Measurements from ENCODE around the gene TFAP2C.

Gene TFAP2C

GRCh38 chr20:56592817-56593216 is 36.3 kb upstream of the TFAP2C start:
- H3K9ac ChIP-seq (ENCODE audit: low read depth in 1 of 2, low read length in 2 of 2), result no peak overlapping the region
- no peaks in the 10 kb centered on the region for H3K36me3 ChIP-seq (ENCODE audit: control insufficient read depth in 2 of 2, insufficient read depth in 2 of 2, low read length in 2 of 2)
- no peak overlapping the region for H3K4me3 ChIP-seq (ENCODE audit: low read length in 2 of 2)
- H3K4me1 ChIP-seq (ENCODE audit: control insufficient read depth in 2 of 2, insufficient read depth in 2 of 2, low read length in 2 of 2), result no peaks in the 10 kb centered on the region
- H3K9me3 ChIP-seq (ENCODE audit: control insufficient read depth in 2 of 2, low read length in 2 of 2), result no peaks in the 10 kb centered on the region
- H3K27ac ChIP-seq (ENCODE audit: low read depth in 2 of 2, low read length in 2 of 2), result no peak overlapping the region
- H3K27me3 ChIP-seq (ENCODE audit: control insufficient read depth in 2 of 2, insufficient read depth in 2 of 2, low read length in 2 of 2), result no peaks in the 10 kb centered on the region

- no peak overlapping the region for H3K9ac ChIP-seq (ENCODE audit: low read depth in 1 of 2, low read length in 2 of 2)
- H3K4me1 ChIP-seq (ENCODE audit: control insufficient read depth in 2 of 2, insufficient read depth in 2 of 2, low read length in 2 of 2), result no peaks in the 10 kb centered on the region
- H3K36me3 ChIP-seq (ENCODE audit: control insufficient read depth in 2 of 2, insufficient read depth in 2 of 2, low read length in 2 of 2), result no peaks in the 10 kb centered on the region
- H3K9me3 ChIP-seq (ENCODE audit: control insufficient read depth in 2 of 2, low read length in 2 of 2), result no peaks in the 10 kb centered on the region
- no peak overlapping the region for H3K27ac ChIP-seq (ENCODE audit: low read depth in 2 of 2, low read length in 2 of 2)
- no peaks in the 10 kb centered on the region for H3K27me3 ChIP-seq (ENCODE audit: control insufficient read depth in 2 of 2, insufficient read depth in 2 of 2, low read length in 2 of 2)
- H3K4me3 ChIP-seq (ENCODE audit: low read length in 2 of 2), result no peak overlapping the region
Observed at GRCh38 chr20:56595746-56596475, 33.2 kb upstream of the TFAP2C start.

- H3K4me3 ChIP-seq (ENCODE audit: low read length in 2 of 2), result no peak overlapping the region
- H3K27ac ChIP-seq (ENCODE audit: low read depth in 2 of 2, low read length in 2 of 2), result no peak overlapping the region
- H3K4me1 ChIP-seq (ENCODE audit: control insufficient read depth in 2 of 2, insufficient read depth in 2 of 2, low read length in 2 of 2), result no peaks in the 10 kb centered on the region
- no peak overlapping the region for H3K9ac ChIP-seq (ENCODE audit: low read depth in 1 of 2, low read length in 2 of 2)
- H3K9me3 ChIP-seq (ENCODE audit: control insufficient read depth in 2 of 2, low read length in 2 of 2), result no peaks in the 10 kb centered on the region
- H3K36me3 ChIP-seq (ENCODE audit: control insufficient read depth in 2 of 2, insufficient read depth in 2 of 2, low read length in 2 of 2), result no peaks in the 10 kb centered on the region
- no peaks in the 10 kb centered on the region for H3K27me3 ChIP-seq (ENCODE audit: control insufficient read depth in 2 of 2, insufficient read depth in 2 of 2, low read length in 2 of 2)
Observed at GRCh38 chr20:56601166-56601565, 27.9 kb upstream of the TFAP2C start.

- no peaks in the 10 kb centered on the region for H3K4me1 ChIP-seq (ENCODE audit: control insufficient read depth in 2 of 2, insufficient read depth in 2 of 2, low read length in 2 of 2)
- no peak overlapping the region for H3K4me3 ChIP-seq (ENCODE audit: low read length in 2 of 2)
- H3K9me3 ChIP-seq (ENCODE audit: control insufficient read depth in 2 of 2, low read length in 2 of 2), result no peaks in the 10 kb centered on the region
- H3K9ac ChIP-seq (ENCODE audit: low read depth in 1 of 2, low read length in 2 of 2), result no peak overlapping the region
- H3K27ac ChIP-seq (ENCODE audit: low read depth in 2 of 2, low read length in 2 of 2), result no peak overlapping the region
- H3K27me3 ChIP-seq (ENCODE audit: control insufficient read depth in 2 of 2, insufficient read depth in 2 of 2, low read length in 2 of 2), result no peaks in the 10 kb centered on the region
- H3K36me3 ChIP-seq (ENCODE audit: control insufficient read depth in 2 of 2, insufficient read depth in 2 of 2, low read length in 2 of 2), result no peaks in the 10 kb centered on the region
Observed at GRCh38 chr20:56604673-56605072, 24.4 kb upstream of the TFAP2C start.

- no peak overlapping the region for H3K4me3 ChIP-seq (ENCODE audit: low read length in 2 of 2)
- no peak overlapping the region for H3K27ac ChIP-seq (ENCODE audit: low read depth in 2 of 2, low read length in 2 of 2)
- H3K27me3 ChIP-seq (ENCODE audit: control insufficient read depth in 2 of 2, insufficient read depth in 2 of 2, low read length in 2 of 2), result no peaks in the 10 kb centered on the region
- no peaks in the 10 kb centered on the region for H3K4me1 ChIP-seq (ENCODE audit: control insufficient read depth in 2 of 2, insufficient read depth in 2 of 2, low read length in 2 of 2)
- H3K9me3 ChIP-seq (ENCODE audit: control insufficient read depth in 2 of 2, low read length in 2 of 2), result no peaks in the 10 kb centered on the region
- no peak overlapping the region for H3K9ac ChIP-seq (ENCODE audit: low read depth in 1 of 2, low read length in 2 of 2)
- no peaks in the 10 kb centered on the region for H3K36me3 ChIP-seq (ENCODE audit: control insufficient read depth in 2 of 2, insufficient read depth in 2 of 2, low read length in 2 of 2)
Observed at GRCh38 chr20:56605261-56605996, 23.7 kb upstream of the TFAP2C start.

- Histone ChIP-seq H3K27me3 (ENCODE audit: control insufficient read depth in 2 of 2, insufficient read depth in 2 of 2, low read length in 2 of 2) (no peaks in the 10 kb centered on the region), H3K9ac (ENCODE audit: low read depth in 1 of 2, low read length in 2 of 2) (no peak overlapping the region), H3K4me1 (ENCODE audit: control insufficient read depth in 2 of 2, insufficient read depth in 2 of 2, low read length in 2 of 2) (no peaks in the 10 kb centered on the region), H3K9me3 (ENCODE audit: control insufficient read depth in 2 of 2, low read length in 2 of 2) (no peaks in the 10 kb centered on the region), H3K36me3 (ENCODE audit: control insufficient read depth in 2 of 2, insufficient read depth in 2 of 2, low read length in 2 of 2) (no peaks in the 10 kb centered on the region), H3K4me3 (ENCODE audit: low read length in 2 of 2) (no peak overlapping the region), H3K27ac (ENCODE audit: low read depth in 2 of 2, low read length in 2 of 2) (no peak overlapping the region)
Observed at GRCh38 chr20:56606174-56606945, 22.7 kb upstream of the TFAP2C start.

- Histone ChIP-seq H3K27me3 (ENCODE audit: control insufficient read depth in 2 of 2, insufficient read depth in 2 of 2, low read length in 2 of 2) (no peaks in the 10 kb centered on the region), H3K36me3 (ENCODE audit: control insufficient read depth in 2 of 2, insufficient read depth in 2 of 2, low read length in 2 of 2) (no peaks in the 10 kb centered on the region), H3K4me3 (ENCODE audit: low read length in 2 of 2) (no peak overlapping the region), H3K9ac (ENCODE audit: low read depth in 1 of 2, low read length in 2 of 2) (no peak overlapping the region), H3K9me3 (ENCODE audit: control insufficient read depth in 2 of 2, low read length in 2 of 2) (no peaks in the 10 kb centered on the region), H3K4me1 (ENCODE audit: control insufficient read depth in 2 of 2, insufficient read depth in 2 of 2, low read length in 2 of 2) (no peaks in the 10 kb centered on the region), H3K27ac (ENCODE audit: low read depth in 2 of 2, low read length in 2 of 2) (no peak overlapping the region)
Observed at GRCh38 chr20:56607061-56607704, 21.9 kb upstream of the TFAP2C start.

- Histone ChIP-seq H3K27me3 (ENCODE audit: control insufficient read depth in 2 of 2, insufficient read depth in 2 of 2, low read length in 2 of 2) (no peaks in the 10 kb centered on the region), H3K9me3 (ENCODE audit: control insufficient read depth in 2 of 2, low read length in 2 of 2) (no peaks in the 10 kb centered on the region), H3K4me3 (ENCODE audit: low read length in 2 of 2) (no peak overlapping the region), H3K36me3 (ENCODE audit: control insufficient read depth in 2 of 2, insufficient read depth in 2 of 2, low read length in 2 of 2) (no peaks in the 10 kb centered on the region), H3K4me1 (ENCODE audit: control insufficient read depth in 2 of 2, insufficient read depth in 2 of 2, low read length in 2 of 2) (no peaks in the 10 kb centered on the region), H3K9ac (ENCODE audit: low read depth in 1 of 2, low read length in 2 of 2) (no peak overlapping the region), H3K27ac (ENCODE audit: low read depth in 2 of 2, low read length in 2 of 2) (no peak overlapping the region)
Observed at GRCh38 chr20:56608376-56608775, 20.7 kb upstream of the TFAP2C start.

GRCh38 chr20:56609321-56609720 is 19.8 kb upstream of the TFAP2C start:
- Histone ChIP-seq H3K4me3 (ENCODE audit: low read length in 2 of 2) (no peak overlapping the region), H3K9me3 (ENCODE audit: control insufficient read depth in 2 of 2, low read length in 2 of 2) (no peaks in the 10 kb centered on the region), H3K27me3 (ENCODE audit: control insufficient read depth in 2 of 2, insufficient read depth in 2 of 2, low read length in 2 of 2) (no peaks in the 10 kb centered on the region), H3K9ac (ENCODE audit: low read depth in 1 of 2, low read length in 2 of 2) (no peak overlapping the region), H3K36me3 (ENCODE audit: control insufficient read depth in 2 of 2, insufficient read depth in 2 of 2, low read length in 2 of 2) (no peaks in the 10 kb centered on the region), H3K4me1 (ENCODE audit: control insufficient read depth in 2 of 2, insufficient read depth in 2 of 2, low read length in 2 of 2) (no peaks in the 10 kb centered on the region), H3K27ac (ENCODE audit: low read depth in 2 of 2, low read length in 2 of 2) (no peak overlapping the region)

GRCh38 chr20:56610098-56610497 is 19.0 kb upstream of the TFAP2C start:
- H3K4me3 ChIP-seq (ENCODE audit: low read length in 2 of 2), result no peak overlapping the region
- no peaks in the 10 kb centered on the region for H3K4me1 ChIP-seq (ENCODE audit: control insufficient read depth in 2 of 2, insufficient read depth in 2 of 2, low read length in 2 of 2)
- H3K27me3 ChIP-seq (ENCODE audit: control insufficient read depth in 2 of 2, insufficient read depth in 2 of 2, low read length in 2 of 2), result no peaks in the 10 kb centered on the region
- H3K9me3 ChIP-seq (ENCODE audit: control insufficient read depth in 2 of 2, low read length in 2 of 2), result no peaks in the 10 kb centered on the region
- H3K27ac ChIP-seq (ENCODE audit: low read depth in 2 of 2, low read length in 2 of 2), result no peak overlapping the region
- H3K9ac ChIP-seq (ENCODE audit: low read depth in 1 of 2, low read length in 2 of 2), result no peak overlapping the region
- H3K36me3 ChIP-seq (ENCODE audit: control insufficient read depth in 2 of 2, insufficient read depth in 2 of 2, low read length in 2 of 2), result no peaks in the 10 kb centered on the region
